GM12892 (cell line): ENCODE measurements around the gene SH3RF1.

Experiments
- DNase-seq: peaks from one replicate; pipeline ENCODE4 v3.0.0; 2011; ENCODE audit not compliant: insufficient read length
- FAIRE-seq: peaks from 2 replicates; lab custom pipeline; 2011; peaks lifted over from hg19 to GRCh38; lab: Jason Lieb, UNC
- POLR2A ChIP-seq: IDR thresholded peaks from 2 replicates; pipeline ENCODE4 v1.6.1; 2011; ENCODE audit warnings: low read depth, low read length, control low read depth
- POLR2AphosphoS5 ChIP-seq: IDR thresholded peaks from 2 replicates; pipeline ENCODE4 v1.6.1; 2011; ENCODE audit warnings: low read depth, low read length, control low read depth
- TAF1 ChIP-seq: IDR thresholded peaks from 2 replicates; pipeline ENCODE4 v1.6.1; 2011; ENCODE audit warnings: low read depth, mild to moderate bottlenecking, control low read depth, low read length, borderline replicate concordance

The SH3RF1 gene

DNA sequence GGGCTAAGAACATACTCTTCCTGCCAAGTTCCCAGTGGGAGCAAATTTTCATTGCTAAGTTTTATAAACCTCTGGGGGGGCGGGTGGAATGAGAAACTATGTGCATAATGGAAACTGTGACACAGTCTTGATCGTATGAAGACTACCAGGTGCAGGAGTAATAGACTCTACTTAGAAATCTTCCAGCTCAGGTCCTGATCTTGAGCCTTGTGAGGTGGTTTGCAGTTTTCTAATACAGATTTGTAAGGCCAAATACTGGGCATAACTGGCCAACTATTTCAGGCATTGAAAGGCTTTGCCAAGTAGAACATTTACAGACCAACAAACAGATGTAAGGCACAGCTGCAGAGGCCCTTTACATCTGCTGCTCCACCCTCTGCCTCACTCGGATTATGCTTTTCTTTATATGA, 171.0 kb downstream of the SH3RF1 start:
- FAIRE-seq: no peak
- TF ChIP-seq POLR2A (no peak), POLR2AphosphoS5 (no peak), TAF1 (no peak)

DNA sequence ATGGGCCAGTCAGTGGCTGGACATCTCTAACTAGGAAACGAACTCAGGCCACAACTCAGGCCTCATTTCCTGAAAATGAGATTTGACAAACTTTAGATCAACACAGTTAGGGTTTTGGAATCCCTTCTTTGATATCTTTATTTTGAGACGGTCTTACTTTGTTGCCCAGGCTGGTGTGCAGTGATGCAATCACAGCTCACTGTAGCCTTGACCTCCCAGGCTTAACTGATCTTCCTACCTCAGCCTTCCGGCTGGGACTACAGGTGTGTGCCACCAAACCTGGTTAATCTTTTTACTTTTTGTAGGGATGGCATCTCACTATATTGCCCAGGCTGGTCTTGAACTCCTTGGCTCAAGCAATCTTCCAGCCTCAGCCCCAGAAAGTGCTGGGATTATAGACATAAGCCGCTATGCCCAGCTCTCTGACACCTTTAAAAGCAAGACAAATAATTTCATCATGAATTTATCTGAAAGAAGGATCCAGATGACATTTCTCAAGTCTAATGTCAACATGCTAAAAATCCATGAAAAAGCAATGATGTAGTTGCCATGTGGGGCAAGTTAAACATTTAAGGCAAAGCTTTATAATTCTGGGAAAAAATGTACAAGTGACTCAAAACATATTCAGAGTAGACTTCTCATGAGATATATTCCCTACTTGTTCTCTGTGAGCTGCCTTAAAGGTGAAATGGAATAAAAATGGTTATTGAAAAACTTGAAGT, 171.6 kb downstream of the SH3RF1 start:
- DNase-seq: no peak
- FAIRE-seq: no peak
- TF ChIP-seq POLR2AphosphoS5: no peak
- TF ChIP-seq POLR2A: no peak
- TF ChIP-seq TAF1: no peak

More for the DNA sequence above, 171.0 kb downstream of the SH3RF1 start:
- DNase-seq: no peak

DNA sequence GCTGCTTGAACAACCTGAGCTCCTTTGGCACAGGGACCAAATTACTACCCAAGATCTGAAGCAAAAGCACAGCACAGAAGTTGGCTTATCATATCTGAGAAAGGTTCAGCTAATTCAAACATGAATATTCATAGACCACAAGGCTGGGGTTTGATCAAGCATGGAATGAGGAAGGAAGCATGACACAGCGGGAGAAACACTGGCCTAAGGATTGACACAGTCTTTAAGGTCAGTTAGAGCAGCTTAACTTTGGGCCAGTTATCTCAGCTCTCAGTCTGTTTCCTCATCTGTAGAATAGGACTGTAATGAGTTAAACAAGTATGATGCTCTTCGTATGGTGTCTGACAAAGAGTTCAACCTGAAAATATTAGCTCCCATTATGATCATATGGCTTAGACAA, 172.2 kb downstream of the SH3RF1 start:
- TF ChIP-seq POLR2A: no peak
- no peak for TF ChIP-seq POLR2AphosphoS5
- TF ChIP-seq TAF1: no peak
- FAIRE-seq (peak; percentile 94), DNase-seq (no peak)

DNA sequence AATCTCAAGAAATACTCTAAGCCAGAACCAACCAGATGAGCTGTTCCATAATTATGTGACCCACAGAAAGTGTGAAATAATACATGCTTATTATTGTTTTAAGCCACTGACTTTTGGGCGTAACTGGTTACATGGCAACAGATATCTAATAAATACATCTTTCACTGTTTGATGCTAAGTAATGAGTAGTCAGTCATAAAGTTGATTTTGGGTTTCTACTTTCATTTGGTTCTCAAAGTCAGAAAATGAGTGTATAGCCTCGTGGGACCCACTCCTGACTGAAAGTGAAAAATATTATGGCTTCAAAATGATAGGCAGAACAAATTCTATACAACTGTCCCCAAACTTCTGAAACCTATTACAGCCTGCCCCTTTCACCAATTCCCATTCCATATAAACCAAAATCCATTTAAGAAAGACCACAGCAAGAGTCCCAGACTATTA, 172.7 kb downstream of the SH3RF1 start:
- peak; percentile 38 for FAIRE-seq
- TF ChIP-seq TAF1: no peak
- TF ChIP-seq POLR2A: no peak
- no peak for TF ChIP-seq POLR2AphosphoS5
- no peak for DNase-seq

DNA sequence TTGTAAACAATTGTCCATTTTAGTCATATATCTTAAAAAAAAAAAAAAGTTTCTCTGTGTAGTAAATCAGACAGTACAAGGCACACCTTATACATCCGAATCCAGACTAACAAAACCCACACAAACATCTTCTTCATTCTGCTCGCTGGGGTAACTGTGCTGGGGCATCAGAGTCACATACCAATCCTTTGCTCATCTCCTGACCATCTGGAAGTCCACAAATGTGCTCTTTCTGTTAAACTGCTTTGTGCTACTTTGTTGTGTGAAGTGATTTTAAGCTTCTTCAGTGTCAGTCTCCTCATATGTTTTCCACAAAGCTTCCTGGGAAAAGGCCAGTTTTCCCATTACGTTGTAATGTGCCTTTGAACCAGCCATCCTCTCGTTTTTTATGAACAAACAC, 174.5 kb downstream of the SH3RF1 start:
- DNase-seq (no peak), FAIRE-seq (peak; percentile 24)
- TF ChIP-seq POLR2AphosphoS5 (no peak), POLR2A (no peak), TAF1 (no peak)

DNA sequence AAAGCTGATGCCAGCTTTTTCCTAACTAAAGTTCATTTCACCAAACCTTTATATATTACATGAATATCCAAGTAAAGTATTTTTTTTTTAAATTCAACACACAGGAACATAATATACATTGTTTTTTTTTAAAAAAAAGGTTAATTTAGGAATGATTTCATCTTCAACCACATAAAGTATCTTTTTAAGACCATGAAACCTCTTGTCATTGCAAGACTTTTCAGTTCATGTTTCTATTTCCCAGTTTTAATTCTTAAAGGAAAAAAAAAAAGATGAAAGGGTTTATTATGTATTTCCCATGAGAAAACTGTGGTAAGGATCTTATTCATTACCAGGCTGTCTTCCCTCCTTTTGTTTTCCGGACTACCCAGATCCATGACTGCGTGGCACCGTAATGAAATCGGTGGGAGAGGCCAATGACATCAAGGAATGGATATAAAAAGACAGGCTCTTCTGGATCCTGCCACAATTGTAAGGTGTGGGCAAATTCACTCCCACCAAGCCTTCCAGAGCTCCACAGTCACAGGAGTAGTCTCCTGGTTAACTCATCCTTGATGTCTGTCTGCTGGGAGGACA, 176.0 kb downstream of the SH3RF1 start:
- FAIRE-seq (no peak), DNase-seq (no peak)
- TF ChIP-seq TAF1 (no peak), POLR2AphosphoS5 (no peak), POLR2A (no peak)

DNA sequence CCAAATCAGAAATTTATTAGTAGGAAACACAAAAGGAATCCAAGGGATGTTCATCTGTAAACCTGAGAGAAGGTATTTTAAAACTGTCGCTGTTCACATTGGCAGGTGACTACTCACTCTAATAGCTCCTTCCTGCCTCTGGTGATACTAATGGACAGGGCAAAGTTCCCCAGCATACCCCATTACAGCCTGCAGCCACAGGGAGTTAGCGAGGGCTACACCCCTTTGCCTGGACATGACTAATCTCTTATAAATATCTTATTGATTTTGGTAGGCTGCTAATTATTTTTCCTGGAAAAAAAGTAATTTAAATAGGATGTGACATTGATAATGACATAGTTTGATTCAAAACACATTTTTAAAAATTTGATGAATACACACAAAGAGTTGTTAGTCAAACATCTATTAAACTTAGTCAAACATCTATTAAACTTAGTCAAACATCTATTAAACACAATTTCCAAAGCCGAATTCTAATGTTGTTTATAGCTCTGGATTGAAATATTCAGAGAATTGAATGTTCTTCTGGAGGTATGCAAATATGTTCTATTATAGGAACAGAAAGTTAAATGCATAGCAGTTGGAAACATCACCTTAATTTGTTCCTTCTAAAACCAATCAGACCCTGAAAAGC, 177.8 kb downstream of the SH3RF1 start:
- DNase-seq (no peak), FAIRE-seq (no peak)
- TF ChIP-seq POLR2AphosphoS5 (no peak), POLR2A (no peak), TAF1 (no peak)

DNA sequence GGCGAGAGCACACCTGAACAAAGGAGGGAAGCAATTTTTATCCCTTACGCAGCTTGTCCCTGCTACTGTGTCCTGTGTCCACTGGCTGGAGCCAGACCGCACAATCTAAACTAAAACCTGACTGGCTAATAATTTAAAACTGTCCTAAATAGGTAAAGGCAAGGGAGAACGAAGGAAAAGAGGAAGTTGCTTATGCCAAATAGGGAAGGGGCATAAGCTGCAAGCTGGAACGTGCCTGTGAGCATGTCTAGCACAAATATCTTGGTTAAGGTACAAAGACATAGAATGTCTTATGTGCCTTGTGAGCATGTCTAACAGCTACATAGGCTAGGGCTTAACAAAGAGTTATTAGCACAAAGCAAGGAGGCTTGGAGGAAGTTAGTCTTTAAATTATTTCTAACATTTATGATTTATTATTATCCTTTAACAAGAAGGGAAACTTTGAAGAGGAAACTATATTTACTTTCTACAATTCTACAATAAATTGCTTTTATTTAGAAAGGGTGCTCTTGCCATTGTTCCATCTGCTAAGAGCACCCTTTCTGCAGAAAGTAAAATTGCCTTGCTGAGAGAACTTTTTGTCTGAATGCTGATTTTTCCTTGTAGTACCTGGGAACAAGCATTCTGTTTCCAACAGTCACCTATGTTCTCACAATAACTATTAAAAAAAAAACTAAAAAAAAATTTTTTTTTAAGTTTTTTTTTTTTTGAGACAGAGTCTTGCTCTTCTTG, 180.1 kb downstream of the SH3RF1 start:
- no peak for DNase-seq
- FAIRE-seq: peak; percentile 9
- TF ChIP-seq POLR2A (no peak), POLR2AphosphoS5 (no peak), TAF1 (no peak)

DNA sequence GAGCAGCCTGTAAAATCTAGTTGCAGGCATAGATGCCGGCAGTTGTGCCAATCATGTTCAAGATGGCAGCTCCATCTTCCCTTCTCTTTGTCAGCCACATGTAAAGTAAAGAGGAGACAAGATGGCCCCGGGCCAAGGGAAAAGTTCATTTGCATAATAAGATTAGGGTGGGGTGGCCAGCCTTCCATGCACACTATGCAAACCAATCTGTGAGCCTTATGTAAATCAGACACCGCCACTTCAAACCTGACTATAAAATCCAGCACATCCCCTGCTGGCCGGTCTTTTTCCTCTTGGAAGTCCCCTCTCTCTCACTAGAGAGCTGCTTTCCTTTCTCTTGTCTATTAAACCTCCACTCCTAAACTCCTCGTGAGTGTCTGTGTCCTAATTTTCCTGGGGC, 181.8 kb downstream of the SH3RF1 start:
- DNase-seq: no peak

DNA sequence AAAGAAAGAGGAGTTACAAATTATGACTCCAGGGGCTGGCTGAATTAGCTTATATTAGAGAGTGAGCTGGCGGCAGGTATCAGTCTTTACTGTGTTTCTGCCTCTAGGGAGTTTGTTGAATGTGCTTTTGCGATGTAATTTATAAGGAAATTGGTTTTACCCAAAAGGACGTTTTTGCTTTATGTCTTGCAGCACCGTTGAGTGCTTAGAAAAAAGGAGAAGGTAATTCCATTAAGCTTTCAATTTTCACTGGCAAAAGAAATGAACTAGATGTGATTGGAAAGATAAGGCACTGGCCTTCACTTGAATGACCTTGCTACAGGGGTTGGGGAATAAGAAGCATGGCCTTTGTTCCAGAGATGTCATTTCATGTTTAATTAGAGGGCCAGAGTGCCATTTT, 185.8 kb downstream of the SH3RF1 start:
- no peak for FAIRE-seq
- DNase-seq: no peak
- TF ChIP-seq TAF1: no peak
- TF ChIP-seq POLR2AphosphoS5: no peak
- TF ChIP-seq POLR2A: no peak

More for the DNA sequence above, 181.8 kb downstream of the SH3RF1 start:
- FAIRE-seq: no peak
- no peak for TF ChIP-seq POLR2A
- TF ChIP-seq TAF1: no peak
- TF ChIP-seq POLR2AphosphoS5: no peak

DNA sequence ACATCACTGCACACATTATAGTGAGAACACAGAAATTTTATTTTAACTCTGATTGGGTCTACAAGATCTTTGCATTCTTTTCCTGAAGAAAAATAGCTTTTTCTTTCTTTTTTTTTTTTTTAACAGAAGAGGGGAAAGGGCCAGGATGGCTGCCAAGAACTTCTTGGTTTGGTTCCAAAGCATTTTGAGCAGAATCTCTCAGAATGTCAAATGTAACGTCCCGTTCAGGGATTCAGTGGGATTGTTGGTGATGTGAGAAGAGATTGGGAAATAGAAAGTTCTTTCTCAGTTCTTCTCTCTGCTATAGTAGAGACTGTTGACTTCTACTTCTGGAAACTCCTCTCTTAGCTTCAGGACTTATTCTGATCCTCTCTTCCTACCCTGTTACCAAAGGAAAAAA, 189.8 kb downstream of the SH3RF1 start:
- FAIRE-seq (no peak), DNase-seq (no peak)
- TF ChIP-seq TAF1 (no peak), POLR2A (no peak), POLR2AphosphoS5 (no peak)
